Calu3 (cell line): ENCODE results near the gene RBM34. TPM values are rescaled to one million over a fixed set of nuclear protein-coding genes. Genes with fewer than 3 reads are reported as not detected.
A peak's percentile ranks its signal among the peaks of the same experiment; 100 is the strongest.

ENCODE experiments used
- BruUV-seq: library from RNA; stranded (reverse); fragments of 400-500 nt; replicated peaks from 2 replicates; lab custom pipeline; 2021; lab: Mats Ljungman, UMichigan
- CTCF ChIA-PET: fragments of 300-600 bp; sonication (Branson Sonifier 250); formaldehyde crosslinking; loops from one replicate; lab custom pipeline; 2022; ENCODE audit warnings: antibody characterized with exemption; lab: Charles Lee
- DNase-seq: peaks from one replicate; pipeline ENCODE4 v3.0.0; 2022
- H3K27ac Mint-ChIP-seq: one replicate; pipeline ENCODE4 v1.8.0; 2022; ENCODE audit warnings: mixed read lengths; ENCODE audit not compliant: unreplicated experiment
- H3K27me3 Mint-ChIP-seq: one replicate; pipeline ENCODE4 v1.8.0; 2022; ENCODE audit warnings: mixed read lengths; ENCODE audit not compliant: unreplicated experiment
- H3K36me3 Mint-ChIP-seq: one replicate; pipeline ENCODE4 v1.8.0; 2022; ENCODE audit warnings: mild to moderate bottlenecking, moderate library complexity, mixed read lengths; ENCODE audit not compliant: insufficient read depth, unreplicated experiment
- H3K4me1 Mint-ChIP-seq: one replicate; pipeline ENCODE4 v1.8.0; 2022; ENCODE audit warnings: mild to moderate bottlenecking, low read depth, mixed read lengths; ENCODE audit not compliant: unreplicated experiment
- H3K4me3 Mint-ChIP-seq: one replicate; pipeline ENCODE4 v1.8.0; 2022; ENCODE audit warnings: mild to moderate bottlenecking, low read depth, moderate library complexity, mixed read lengths; ENCODE audit not compliant: unreplicated experiment
- H3K9me3 Mint-ChIP-seq: one replicate; pipeline ENCODE4 v1.8.0; 2022; ENCODE audit warnings: low read depth, mixed read lengths; ENCODE audit not compliant: unreplicated experiment
- CTCF ChIP-seq: fragments of 200-600 bp; IDR thresholded peaks from one replicate; pipeline ENCODE4 v1.8.0; 2022; ENCODE audit warnings: antibody characterized with exemption; ENCODE audit not compliant: unreplicated experiment
- intact Hi-C: fragments of 100-400 bp; cut with micrococcal nuclease; formaldehyde crosslinking; loops from one replicate; pipeline ENCODE4 v1.10.0; 2022; ENCODE audit not compliant: unreplicated experiment
- total RNA-seq: library from RNA; stranded (reverse); gene quantifications from 2 replicates; pipeline ENCODE4 v1.2.3, GENCODE V29; 2022

Gene RBM34
- total RNA-seq, 1 experiment from 2014 or later = 79.8 TPM

GRCh38 chr1:235108876-235109275 is 52.2 kb downstream of the RBM34 start:
- H3K4me3 Mint-ChIP-seq = no peak overlapping the region
- peaks cover 70% of the 10 kb centered on the region for H3K36me3 Mint-ChIP-seq
- no peaks in the 10 kb centered on the region for H3K27me3 Mint-ChIP-seq
- CTCF ChIA-PET = interaction anchor here (0.8 to 1.5 kb wide), 2 partner anchors 381 to 385 kb away, joined by 5 to 6 read pairs; no protein-coding TSS in a partner anchor
- no peak overlapping the region for H3K27ac Mint-ChIP-seq
- H3K4me1 Mint-ChIP-seq = peaks cover 13% of the 10 kb centered on the region
- DNase-seq = no peak
- H3K9me3 Mint-ChIP-seq = no peaks in the 10 kb centered on the region
- intact Hi-C loops = no loop called here
- no TSS peak for BruUV-seq
- TF ChIP-seq CTCF = no peak

GRCh38 chr1:235108185-235108593 is 52.9 kb downstream of the RBM34 start:
- intact Hi-C loops = no loop called here
- CTCF ChIA-PET = interaction anchor here (0.8 to 1.5 kb wide), 2 partner anchors 380 to 384 kb away, joined by 5 to 6 read pairs; no protein-coding TSS in a partner anchor
- Mint-ChIP-seq H3K27me3 (no peaks in the 10 kb centered on the region), H3K4me3 (no peak overlapping the region), H3K4me1 (peaks cover 16% of the 10 kb centered on the region), H3K27ac (no peak overlapping the region), H3K9me3 (no peaks in the 10 kb centered on the region), H3K36me3 (peaks cover 67% of the 10 kb centered on the region)
- DNase-seq = no peak
- no peak for TF ChIP-seq CTCF
- no TSS peak for BruUV-seq

GRCh38 chr1:235107368-235108184 is 53.5 kb downstream of the RBM34 start:
- intact Hi-C loops = no loop called here
- no TSS peak for BruUV-seq

GRCh38 chr1:235106457-235106856 is 54.6 kb downstream of the RBM34 start:
- no peak for TF ChIP-seq CTCF
- CTCF ChIA-PET = no interaction called here
- BruUV-seq = no TSS peak

More at GRCh38 chr1:235107368-235108184, 53.5 kb downstream of the RBM34 start:
- Mint-ChIP-seq H3K9me3 (no peaks in the 10 kb centered on the region), H3K36me3 (peaks cover 61% of the 10 kb centered on the region), H3K4me1 (peaks cover 16% of the 10 kb centered on the region), H3K27ac (peak overlapping the region; percentile 27), H3K4me3 (no peak overlapping the region), H3K27me3 (no peaks in the 10 kb centered on the region)
- TF ChIP-seq CTCF = no peak
- no peak for DNase-seq
- CTCF ChIA-PET = interaction anchor here (1.5 kb wide), 1 partner anchor 384 kb away, joined by 5 read pairs; no protein-coding TSS in a partner anchor

More at GRCh38 chr1:235106457-235106856, 54.6 kb downstream of the RBM34 start:
- no peak overlapping the region for H3K27ac Mint-ChIP-seq
- H3K36me3 Mint-ChIP-seq = peaks cover 52% of the 10 kb centered on the region
- no peaks in the 10 kb centered on the region for H3K9me3 Mint-ChIP-seq
- no peaks in the 10 kb centered on the region for H3K27me3 Mint-ChIP-seq
- peaks cover 16% of the 10 kb centered on the region for H3K4me1 Mint-ChIP-seq
- DNase-seq = no peak
- intact Hi-C loops = no loop called here
- no peak overlapping the region for H3K4me3 Mint-ChIP-seq
